ENCODE results near the gene ACAD9. TPM values are rescaled to one million over a fixed set of nuclear protein-coding genes. Genes with fewer than 3 reads are reported as not detected.

The ACAD9 gene
- polyA plus RNA-seq, 1 of the 3 experiments (the other 2 are of a cell fraction) = 41.9 TPM

DNA sequence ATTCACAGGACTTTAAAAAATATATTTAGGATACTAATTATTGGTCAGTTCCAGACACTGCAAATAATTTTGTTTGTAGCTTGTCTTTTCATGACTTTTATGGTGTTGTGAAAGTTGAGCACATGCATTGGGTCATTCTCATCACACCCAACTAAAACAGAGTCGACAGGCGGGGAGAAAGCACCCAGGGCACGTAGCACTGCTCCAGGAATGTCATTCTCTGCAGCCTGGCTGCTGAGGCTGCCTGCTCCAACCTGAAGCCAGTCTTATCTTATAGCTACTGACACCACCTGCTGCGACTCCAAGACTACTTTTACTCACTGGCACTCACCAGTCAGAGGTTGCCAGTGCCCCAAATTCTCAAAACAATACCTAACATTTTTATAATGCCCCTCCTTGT is 56.9 kb downstream of the ACAD9 start:
- WGBS (ENCODE audit: low lambda C conversion rate) = 38% methylated on average over 4 of the region's 4 CpGs
- POLR2A ChIA-PET = no interaction called here
- TF ChIP-seq RAD21 (IDR thresholded peaks at IDR 0.05; ENCODE audit: low read length) (no peak), ELF1 (IDR thresholded peaks at IDR 0.05) (no peak), NRF1 (IDR thresholded peaks at IDR 0.05; ENCODE audit: low read depth, low read length) (no peak), GATA2 (CRISPR knock-in tag; IDR thresholded peaks at IDR 0.05) (no peak), CTCF (IDR thresholded peaks at IDR 0.05) (no peak), EZH2phosphoT487 (IDR thresholded peaks at IDR 0.05; ENCODE audit: borderline replicate concordance, low read depth) (no peak), GABPA (IDR thresholded peaks at IDR 0.05; ENCODE audit: low read depth) (no peak), TCF12 (IDR thresholded peaks at IDR 0.05) (no peak), RXRA (IDR thresholded peaks at IDR 0.05; ENCODE audit: borderline replicate concordance, low read depth) (no peak)
- TF ChIP-seq, protein P1, sequence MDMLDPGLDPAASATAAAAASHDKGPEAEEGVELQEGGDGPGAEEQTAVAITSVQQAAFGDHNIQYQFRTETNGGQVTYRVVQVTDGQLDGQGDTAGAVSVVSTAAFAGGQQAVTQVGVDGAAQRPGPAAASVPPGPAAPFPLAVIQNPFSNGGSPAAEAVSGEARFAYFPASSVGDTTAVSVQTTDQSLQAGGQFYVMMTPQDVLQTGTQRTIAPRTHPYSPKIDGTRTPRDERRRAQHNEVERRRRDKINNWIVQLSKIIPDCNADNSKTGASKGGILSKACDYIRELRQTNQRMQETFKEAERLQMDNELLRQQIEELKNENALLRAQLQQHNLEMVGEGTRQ (IDR thresholded peaks at IDR 0.05; ENCODE audit: borderline replicate concordance, low read depth, low read length) = no peak

GRCh38 chr3:128940252-128940651 is 60.8 kb downstream of the ACAD9 start:
- CTCF ChIA-PET = interaction anchor here (1.1 kb wide), 1 partner anchor 30 kb away, joined by 3 read pairs; no protein-coding TSS in a partner anchor
- no peak overlapping the region for H3K4me3 ChIP-seq (ENCODE audit: low read depth in 2 of 2, low read length in 1 of 2)
- no peaks in the 10 kb centered on the region for H3K9me3 ChIP-seq
- H3K36me3 ChIP-seq (replicated peaks in 1 of 2; ENCODE audit: control insufficient read depth in 1 of 2, insufficient read depth in 2 of 2, low read length in 1 of 2) = no peaks in the 10 kb centered on the region
- no peak for DNase-seq
- no peaks in the 10 kb centered on the region for H3K4me1 ChIP-seq (ENCODE audit: control insufficient read depth in 1 of 2, insufficient read depth in 2 of 2, low read depth in 1 of 2, low read length in 1 of 2)
- no peak overlapping the region for H3K4me2 ChIP-seq
- 67% methylated on average over 1 of the region's 1 CpG for WGBS (ENCODE audit: low lambda C conversion rate)
- peaks cover 10% of the 10 kb centered on the region; the same call in 1 of the 2 replicates for H3K27me3 ChIP-seq (ENCODE audit: insufficient read depth)
- no peaks in the 10 kb centered on the region for H3K79me2 ChIP-seq (ENCODE audit: insufficient read depth)
- H3K9me2 ChIP-seq = no peaks in the 10 kb centered on the region
- H3K9ac ChIP-seq = no peak overlapping the region
- H3F3A ChIP-seq (replicated peaks; ENCODE audit: insufficient read depth) = no peaks in the 10 kb centered on the region
- H3K27ac ChIP-seq (ENCODE audit: low read depth in 2 of 2, low read length in 1 of 2) = no peak overlapping the region
- H4K20me1 ChIP-seq (ENCODE audit: insufficient read depth) = no peaks in the 10 kb centered on the region
- POLR2A ChIA-PET = no interaction called here
- H2AFZ ChIP-seq (ENCODE audit: low read depth) = no peak overlapping the region
- TF ChIP-seq MXI1 (IDR thresholded peaks at IDR 0.05; ENCODE audit: low read depth, low read length) (no peak), CTCF (IDR thresholded peaks at IDR 0.05) (no peak), USF1 (IDR thresholded peaks at IDR 0.05; ENCODE audit: borderline replicate concordance, low read depth) (no peak), RCOR1 (IDR thresholded peaks at IDR 0.05; ENCODE audit: low read length) (no peak), IRF3 (IDR thresholded peaks at IDR 0.05; ENCODE audit: low read depth, low read length) (no peak), JUND (IDR thresholded peaks at IDR 0.05) (no peak), FOSL2 (IDR thresholded peaks at IDR 0.05; ENCODE audit: borderline replicate concordance, low read depth) (no peak), FOXM1 (IDR thresholded peaks at IDR 0.05; ENCODE audit: low read depth) (no peak), RFX5 (IDR thresholded peaks at IDR 0.05; ENCODE audit: low read length) (no peak), SIN3A (IDR thresholded peaks at IDR 0.05; ENCODE audit: borderline replicate concordance, low read depth, low read length) (no peak), CHD2 (IDR thresholded peaks at IDR 0.05; ENCODE audit: low read length, partially characterized antibody) (no peak), ELF1 (IDR thresholded peaks at IDR 0.05) (no peak), FOXJ3 (CRISPR knock-in tag; IDR thresholded peaks at IDR 0.05) (no peak), NRF1 (IDR thresholded peaks at IDR 0.05; ENCODE audit: low read depth, low read length) (no peak)

More for the DNA sequence above, 56.9 kb downstream of the ACAD9 start:
- no peak overlapping the region for H3K4me2 ChIP-seq
- no peak for DNase-seq
- H3K4me3 ChIP-seq (ENCODE audit: low read depth in 2 of 2, low read length in 1 of 2) = no peak overlapping the region
- no peaks in the 10 kb centered on the region for H3K36me3 ChIP-seq (replicated peaks in 1 of 2; ENCODE audit: control insufficient read depth in 1 of 2, insufficient read depth in 2 of 2, low read length in 1 of 2)
- H4K20me1 ChIP-seq (ENCODE audit: insufficient read depth) = no peaks in the 10 kb centered on the region
- no peak overlapping the region for H3K27ac ChIP-seq (ENCODE audit: low read depth in 2 of 2, low read length in 1 of 2)
- H3F3A ChIP-seq (replicated peaks; ENCODE audit: insufficient read depth) = no peaks in the 10 kb centered on the region
- H3K79me2 ChIP-seq (ENCODE audit: insufficient read depth) = no peaks in the 10 kb centered on the region
- CTCF ChIA-PET = no interaction called here
- no peaks in the 10 kb centered on the region for H3K9me2 ChIP-seq
- H3K9ac ChIP-seq = no peak overlapping the region
- no peak overlapping the region for H2AFZ ChIP-seq (ENCODE audit: low read depth)
- H3K9me3 ChIP-seq = no peaks in the 10 kb centered on the region
- H3K4me1 ChIP-seq (ENCODE audit: control insufficient read depth in 1 of 2, insufficient read depth in 2 of 2, low read depth in 1 of 2, low read length in 1 of 2) = no peaks in the 10 kb centered on the region
- peaks cover 38% of the 10 kb centered on the region; the same call in 1 of the 2 replicates for H3K27me3 ChIP-seq (ENCODE audit: insufficient read depth)

All from SK-N-SH (cell line).